ENCODE data around the gene SPDEF.

SPDEF gene

GRCh38 chr6:34536959-34537848 lies 18.9 kb downstream of the SPDEF start:
- Histone ChIP-seq H2BK15ac (ENCODE audit: low read depth, poor library complexity, severe bottlenecking) (no peak overlapping the region), H4K8ac (ENCODE audit: low read length) (no peak overlapping the region), H3K9ac (ENCODE audit: low read length) (no peak overlapping the region), H3K14ac (ENCODE audit: low read length in 2 of 2) (no peak overlapping the region), H3K27me3 (ENCODE audit: control insufficient read depth in 1 of 2, insufficient read depth in 1 of 2, low read length in 2 of 2) (peaks cover 0 to 29% of the 10 kb centered on the region in 2 experiments), H3K27ac (ENCODE audit: low read length, poor library complexity, severe bottlenecking) (no peak overlapping the region), H2BK12ac (ENCODE audit: low read length in 2 of 2) (no peak overlapping the region), H2AFZ (ENCODE audit: low read depth, low read length) (no peak overlapping the region), H3K79me1 (replicated peaks; ENCODE audit: low read length, poor library complexity, severe bottlenecking) (no peaks in the 10 kb centered on the region), H3K4me3 (ENCODE audit: insufficient read depth in 1 of 2, low read depth in 1 of 2, low read length in 2 of 2) (no peak overlapping the region), H2BK5ac (ENCODE audit: low read depth, low read length, poor library complexity, severe bottlenecking) (no peak overlapping the region), H3K4me2 (ENCODE audit: low read length, poor library complexity, severe bottlenecking) (no peak overlapping the region), H3K4ac (ENCODE audit: low read depth in 1 of 2, low read length in 2 of 2) (no peak overlapping the region), H3K23ac (ENCODE audit: low read length in 2 of 2) (no peak overlapping the region), H3K18ac (ENCODE audit: low read depth in 1 of 2, low read length in 2 of 2) (no peak overlapping the region), H3K36me3 (ENCODE audit: control insufficient read depth in 1 of 2, insufficient read depth in 2 of 2, low read depth in 1 of 2, low read length in 2 of 2) (no peaks in the 10 kb centered on the region), H4K91ac (ENCODE audit: low read length) (no peak overlapping the region), H2AK5ac (ENCODE audit: low read length, severe bottlenecking) (no peak overlapping the region), H3K9me3 (ENCODE audit: control insufficient read depth, low read length) (no peaks in the 10 kb centered on the region), H3K4me1 (ENCODE audit: control insufficient read depth, insufficient read depth, low read depth, low read length) (peaks cover 4% of the 10 kb centered on the region), H2BK120ac (ENCODE audit: low read depth, low read length) (no peak overlapping the region)
- 86% methylated on average over 14 of the region's 15 CpGs for WGBS
- no peak for DNase-seq

GRCh38 chr6:34536251-34536958 lies 19.7 kb downstream of the SPDEF start:
- H2BK120ac ChIP-seq (ENCODE audit: low read depth, low read length), result no peak overlapping the region
- H2BK5ac ChIP-seq (ENCODE audit: low read depth, low read length, poor library complexity, severe bottlenecking), result no peak overlapping the region
- no peak overlapping the region for H3K4ac ChIP-seq (ENCODE audit: low read depth in 1 of 2, low read length in 2 of 2)
- no peak overlapping the region for H2BK12ac ChIP-seq (ENCODE audit: low read length in 2 of 2)
- no peak overlapping the region for H2AK5ac ChIP-seq (ENCODE audit: low read length, severe bottlenecking)
- no peak overlapping the region for H3K4me2 ChIP-seq (ENCODE audit: low read length, poor library complexity, severe bottlenecking)
- H3K4me3 ChIP-seq (ENCODE audit: insufficient read depth in 1 of 2, low read depth in 1 of 2, low read length in 2 of 2), result no peak overlapping the region
- H4K91ac ChIP-seq (ENCODE audit: low read length), result no peak overlapping the region
- no peak overlapping the region for H3K9ac ChIP-seq (ENCODE audit: low read length)
- H3K9me3 ChIP-seq (ENCODE audit: control insufficient read depth, low read length), result no peaks in the 10 kb centered on the region
- H3K4me1 ChIP-seq (ENCODE audit: control insufficient read depth, insufficient read depth, low read depth, low read length), result peaks cover 6% of the 10 kb centered on the region
- no peak overlapping the region for H3K27ac ChIP-seq (ENCODE audit: low read length, poor library complexity, severe bottlenecking)
- no peak overlapping the region for H2AFZ ChIP-seq (ENCODE audit: low read depth, low read length)
- peaks cover 2 to 21% of the 10 kb centered on the region in 2 experiments for H3K27me3 ChIP-seq (ENCODE audit: control insufficient read depth in 1 of 2, insufficient read depth in 1 of 2, low read length in 2 of 2)
- H3K18ac ChIP-seq (ENCODE audit: low read depth in 1 of 2, low read length in 2 of 2), result no peak overlapping the region
- WGBS, result 85% methylated on average over 3 of the region's 3 CpGs
- no peak overlapping the region for H3K14ac ChIP-seq (ENCODE audit: low read length in 2 of 2)
- H4K8ac ChIP-seq (ENCODE audit: low read length), result no peak overlapping the region
- H3K36me3 ChIP-seq (ENCODE audit: control insufficient read depth in 1 of 2, insufficient read depth in 2 of 2, low read depth in 1 of 2, low read length in 2 of 2), result no peaks in the 10 kb centered on the region
- no peaks in the 10 kb centered on the region for H3K79me1 ChIP-seq (replicated peaks; ENCODE audit: low read length, poor library complexity, severe bottlenecking)
- no peak overlapping the region for H3K23ac ChIP-seq (ENCODE audit: low read length in 2 of 2)
- no peak overlapping the region for H2BK15ac ChIP-seq (ENCODE audit: low read depth, poor library complexity, severe bottlenecking)
- DNase-seq, result no peak

DNA sequence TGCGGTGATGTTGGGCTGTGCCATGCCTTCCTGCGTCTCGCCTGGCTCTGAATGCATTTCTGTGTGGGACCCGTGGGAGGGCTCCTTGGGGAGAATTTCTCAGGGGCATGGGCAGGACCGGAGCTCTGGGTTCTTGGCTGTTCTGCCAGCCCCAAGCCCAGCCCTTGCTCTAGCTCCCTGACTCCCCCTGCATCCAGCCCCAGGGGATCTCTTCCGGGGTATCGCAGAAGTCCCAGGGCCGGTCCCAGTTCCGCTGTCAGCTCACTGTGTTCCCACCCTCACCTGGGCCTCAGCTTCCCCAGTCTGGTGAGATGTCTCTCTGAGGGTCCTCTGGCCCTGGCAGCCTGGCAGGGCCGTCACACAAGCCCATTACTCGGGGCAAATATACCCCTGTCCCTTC lies 20.5 kb downstream of the SPDEF start:
- no peak overlapping the region for H4K91ac ChIP-seq (ENCODE audit: low read length)
- no peak overlapping the region for H3K4ac ChIP-seq (ENCODE audit: low read depth in 1 of 2, low read length in 2 of 2)
- DNase-seq, result no peak
- H3K18ac ChIP-seq (ENCODE audit: low read depth in 1 of 2, low read length in 2 of 2), result no peak overlapping the region
- H3K36me3 ChIP-seq (ENCODE audit: control insufficient read depth in 1 of 2, insufficient read depth in 2 of 2, low read depth in 1 of 2, low read length in 2 of 2), result no peaks in the 10 kb centered on the region
- no peaks in the 10 kb centered on the region for H3K9me3 ChIP-seq (ENCODE audit: control insufficient read depth, low read length)
- H2BK15ac ChIP-seq (ENCODE audit: low read depth, poor library complexity, severe bottlenecking), result no peak overlapping the region
- H3K4me1 ChIP-seq (ENCODE audit: control insufficient read depth, insufficient read depth, low read depth, low read length), result peaks cover 6% of the 10 kb centered on the region
- H2AK5ac ChIP-seq (ENCODE audit: low read length, severe bottlenecking), result no peak overlapping the region
- no peak overlapping the region for H2BK120ac ChIP-seq (ENCODE audit: low read depth, low read length)
- H4K8ac ChIP-seq (ENCODE audit: low read length), result no peak overlapping the region
- H3K27me3 ChIP-seq (ENCODE audit: control insufficient read depth in 1 of 2, insufficient read depth in 1 of 2, low read length in 2 of 2), result peaks cover 3 to 24% of the 10 kb centered on the region in 2 experiments
- no peak overlapping the region for H3K23ac ChIP-seq (ENCODE audit: low read length in 2 of 2)
- H3K4me3 ChIP-seq (ENCODE audit: insufficient read depth in 1 of 2, low read depth in 1 of 2, low read length in 2 of 2), result no peak overlapping the region
- no peak overlapping the region for H3K14ac ChIP-seq (ENCODE audit: low read length in 2 of 2)
- no peak overlapping the region for H2AFZ ChIP-seq (ENCODE audit: low read depth, low read length)
- no peak overlapping the region for H2BK5ac ChIP-seq (ENCODE audit: low read depth, low read length, poor library complexity, severe bottlenecking)
- H3K79me1 ChIP-seq (replicated peaks; ENCODE audit: low read length, poor library complexity, severe bottlenecking), result no peaks in the 10 kb centered on the region
- H3K9ac ChIP-seq (ENCODE audit: low read length), result no peak overlapping the region
- H3K4me2 ChIP-seq (ENCODE audit: low read length, poor library complexity, severe bottlenecking), result no peak overlapping the region
- no peak overlapping the region for H3K27ac ChIP-seq (ENCODE audit: low read length, poor library complexity, severe bottlenecking)
- no peak overlapping the region for H2BK12ac ChIP-seq (ENCODE audit: low read length in 2 of 2)
- WGBS, result 91% methylated on average over 11 of the region's 11 CpGs

DNA sequence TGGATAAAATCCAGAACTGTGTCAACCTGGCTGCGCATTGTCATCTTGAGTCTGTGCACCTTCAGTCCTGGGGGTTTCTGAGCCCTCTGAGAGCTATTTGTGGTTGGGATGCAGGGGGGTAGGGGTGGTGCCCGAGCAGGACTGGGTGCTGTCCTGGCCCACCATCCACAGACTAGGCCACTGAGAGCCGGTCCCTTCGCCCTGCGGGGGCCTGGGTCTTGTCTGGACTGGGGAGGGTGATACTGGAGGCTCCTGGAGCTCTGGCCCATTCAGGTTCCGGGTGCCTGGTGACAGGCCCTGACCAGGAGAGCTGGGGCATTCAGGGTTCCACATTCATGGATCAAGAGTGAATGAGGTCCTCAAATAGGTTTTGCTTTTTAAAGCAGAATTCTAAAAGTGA lies 20.9 kb downstream of the SPDEF start:
- H3K9ac ChIP-seq (ENCODE audit: low read length), result no peak overlapping the region
- no peak overlapping the region for H2AK5ac ChIP-seq (ENCODE audit: low read length, severe bottlenecking)
- no peak overlapping the region for H4K8ac ChIP-seq (ENCODE audit: low read length)
- no peak overlapping the region for H2BK5ac ChIP-seq (ENCODE audit: low read depth, low read length, poor library complexity, severe bottlenecking)
- no peak overlapping the region for H3K14ac ChIP-seq (ENCODE audit: low read length in 2 of 2)
- no peak overlapping the region for H4K91ac ChIP-seq (ENCODE audit: low read length)
- no peak overlapping the region for H3K4me2 ChIP-seq (ENCODE audit: low read length, poor library complexity, severe bottlenecking)
- no peaks in the 10 kb centered on the region for H3K79me1 ChIP-seq (replicated peaks; ENCODE audit: low read length, poor library complexity, severe bottlenecking)
- DNase-seq, result no peak
- H2BK15ac ChIP-seq (ENCODE audit: low read depth, poor library complexity, severe bottlenecking), result no peak overlapping the region
- no peaks in the 10 kb centered on the region for H3K9me3 ChIP-seq (ENCODE audit: control insufficient read depth, low read length)
- H3K27me3 ChIP-seq (ENCODE audit: control insufficient read depth in 1 of 2, insufficient read depth in 1 of 2, low read length in 2 of 2), result peaks cover 8 to 28% of the 10 kb centered on the region in 2 experiments
- H3K23ac ChIP-seq (ENCODE audit: low read length in 2 of 2), result no peak overlapping the region
- H3K4me1 ChIP-seq (ENCODE audit: control insufficient read depth, insufficient read depth, low read depth, low read length), result peaks cover 6% of the 10 kb centered on the region
- H2BK120ac ChIP-seq (ENCODE audit: low read depth, low read length), result no peak overlapping the region
- 91% methylated on average over 6 of the region's 6 CpGs for WGBS
- no peak overlapping the region for H3K4ac ChIP-seq (ENCODE audit: low read depth in 1 of 2, low read length in 2 of 2)
- H3K27ac ChIP-seq (ENCODE audit: low read length, poor library complexity, severe bottlenecking), result no peak overlapping the region
- H2BK12ac ChIP-seq (ENCODE audit: low read length in 2 of 2), result no peak overlapping the region
- no peak overlapping the region for H3K4me3 ChIP-seq (ENCODE audit: insufficient read depth in 1 of 2, low read depth in 1 of 2, low read length in 2 of 2)
- no peak overlapping the region for H2AFZ ChIP-seq (ENCODE audit: low read depth, low read length)
- no peak overlapping the region for H3K18ac ChIP-seq (ENCODE audit: low read depth in 1 of 2, low read length in 2 of 2)
- no peaks in the 10 kb centered on the region for H3K36me3 ChIP-seq (ENCODE audit: control insufficient read depth in 1 of 2, insufficient read depth in 2 of 2, low read depth in 1 of 2, low read length in 2 of 2)
